HepG2 (cell line): ENCODE data around the gene VEGFB. TPM values are rescaled to one million over a fixed set of nuclear protein-coding genes. Genes with fewer than 3 reads are reported as not detected.
A peak's percentile ranks its signal among the peaks of the same experiment; 100 is the strongest.

Source experiments
- CREB1 ChIP-seq, 2 experiments: fragments of 450-650 bp in 1 of 2; IDR thresholded peaks; 2 replicates each; pipeline ENCODE4 v1.6.1; 2016 to 2017; ENCODE audit warnings: control low read depth in 1 of 2, mild to moderate bottlenecking in 1 of 2, missing compliant biosample characterization in 1 of 2, missing genetic modification characterization in 1 of 2
- CSRNP1 ChIP-seq: sonication (generic); formaldehyde crosslinking; IDR thresholded peaks from 2 replicates; pipeline ENCODE4 v1.8.1; 2023; ENCODE audit warnings: mild to moderate bottlenecking, missing genetic modification reagents
- IRF2 ChIP-seq: IDR thresholded peaks from 2 replicates; pipeline ENCODE4 v1.6.1; 2018; ENCODE audit warnings: missing genetic modification reagents, missing compliant biosample characterization
- ZBTB1 ChIP-seq: sonication (generic); formaldehyde crosslinking; IDR thresholded peaks from 2 replicates; pipeline ENCODE4 v1.4.0; 2020; ENCODE audit warnings: missing genetic modification reagents, borderline replicate concordance
- ZBTB40 ChIP-seq, 2 experiments: fragments of 450-650 bp in 1 of 2; sonication (generic) in 1 of 2; formaldehyde crosslinking in 1 of 2; IDR thresholded peaks; 2 replicates each; pipeline versions ENCODE4 v1.6.1 to v1.8.0; 2016 to 2022; ENCODE audit warnings: antibody characterized with exemption in 1 of 2, mild to moderate bottlenecking in 1 of 2, missing genetic modification reagents in 1 of 2
- ZNF709 ChIP-seq: sonication (generic); formaldehyde crosslinking; IDR thresholded peaks from 2 replicates; pipeline ENCODE4 v1.5.0; 2020; ENCODE audit warnings: mild to moderate bottlenecking, missing genetic modification reagents
- ZNF790 ChIP-seq: sonication (generic); formaldehyde crosslinking; IDR thresholded peaks from 2 replicates; pipeline ENCODE4 v1.8.0; 2022; ENCODE audit warnings: missing genetic modification reagents, mild to moderate bottlenecking, borderline replicate concordance
- polyA plus RNA-seq, 8 experiments: library from polyadenylated mRNA; depleted of rRNA in 3 of 8; stranded (reverse) in 7 of 8; unstranded in 1 of 8; fragments of >200 nt; fragmentation: Illumina TruSeq in 4 of 8; extraction: Trizol in 4 of 8; gene quantifications; 2 replicates each; pipeline versions ENCODE4 v1.2.1 to v1.2.3, GENCODE V29; 2011 to 2016; ENCODE audit warnings: low read depth in 4 of 8, missing spikeins in 1 of 8, mixed read lengths in 1 of 8; ENCODE audit not compliant: insufficient read depth in 1 of 8
- total RNA-seq, 5 experiments: library from RNA; depleted of rRNA; stranded (reverse); fragments of >200 nt; fragmentation: Illumina TruSeq; extraction: Trizol; gene quantifications; 2 replicates each; pipeline ENCODE4 v1.2.3, GENCODE V29; 2016; ENCODE audit warnings: low read depth in 1 of 5
- TF ChIP-seq, protein P1 (sequence below): sonication (generic); formaldehyde crosslinking; IDR thresholded peaks from 2 replicates; pipeline ENCODE4 v1.4.0; 2020; ENCODE audit warnings: missing genetic modification reagents
- TF ChIP-seq, protein P2 (sequence below): sonication (generic); formaldehyde crosslinking; IDR thresholded peaks from 2 replicates; pipeline ENCODE4 v1.5.1; 2020; ENCODE audit warnings: mild to moderate bottlenecking, missing genetic modification reagents, moderate library complexity
- TF ChIP-seq, protein P3 (sequence below): IDR thresholded peaks from 2 replicates; pipeline ENCODE4 v1.6.1; 2016; ENCODE audit warnings: mild to moderate bottlenecking

Gene VEGFB
- total and polyA plus RNA-seq, 2 of the 13 experiments (the other 11 are each of a cell fraction or from before 2014, with no cell fraction given): 9.0 to 11.3 TPM

DNA sequence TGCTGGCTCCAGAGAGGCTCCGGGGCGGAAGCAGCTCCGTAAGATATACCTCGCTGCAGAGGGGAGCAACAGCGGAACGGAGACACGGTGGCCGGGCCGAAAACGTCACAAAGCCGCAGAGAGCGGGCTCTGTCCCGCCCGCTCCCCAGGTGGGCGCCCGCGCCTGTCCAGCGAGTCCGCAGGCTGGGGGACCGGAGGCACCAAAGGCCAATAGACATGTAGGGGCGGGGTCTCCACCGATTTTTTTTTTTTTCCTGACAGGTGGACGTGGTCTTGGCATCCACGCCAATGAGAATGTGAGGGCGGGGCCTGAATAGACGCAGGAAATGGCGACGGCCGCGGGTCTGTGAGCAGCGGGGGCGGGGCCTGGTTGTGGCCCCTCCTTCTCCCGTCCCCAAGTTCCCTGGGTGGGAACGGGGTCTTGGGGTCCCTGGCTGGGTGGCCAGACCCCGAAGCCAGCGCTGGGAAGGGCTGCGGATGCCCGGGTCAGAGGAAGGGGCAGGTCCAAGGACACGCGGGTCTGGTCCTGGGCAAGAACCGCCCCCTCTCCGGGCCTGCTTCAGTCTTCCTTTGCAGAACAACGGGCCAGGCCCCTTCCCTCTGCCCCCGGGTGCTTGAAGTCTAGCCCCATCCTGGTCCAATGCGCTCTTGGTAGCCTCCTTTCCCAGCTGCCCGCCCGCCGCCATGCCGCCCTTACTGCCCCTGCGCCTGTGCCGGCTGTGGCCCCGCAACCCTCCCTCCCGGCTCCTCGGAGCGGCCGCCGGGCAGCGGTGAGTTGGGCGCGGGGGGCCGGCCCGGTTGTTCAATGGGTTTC is 4.0 kb upstream of the VEGFB start, which contains the start of gene DNAJC4 (continued):
- TF ChIP-seq, protein P1, sequence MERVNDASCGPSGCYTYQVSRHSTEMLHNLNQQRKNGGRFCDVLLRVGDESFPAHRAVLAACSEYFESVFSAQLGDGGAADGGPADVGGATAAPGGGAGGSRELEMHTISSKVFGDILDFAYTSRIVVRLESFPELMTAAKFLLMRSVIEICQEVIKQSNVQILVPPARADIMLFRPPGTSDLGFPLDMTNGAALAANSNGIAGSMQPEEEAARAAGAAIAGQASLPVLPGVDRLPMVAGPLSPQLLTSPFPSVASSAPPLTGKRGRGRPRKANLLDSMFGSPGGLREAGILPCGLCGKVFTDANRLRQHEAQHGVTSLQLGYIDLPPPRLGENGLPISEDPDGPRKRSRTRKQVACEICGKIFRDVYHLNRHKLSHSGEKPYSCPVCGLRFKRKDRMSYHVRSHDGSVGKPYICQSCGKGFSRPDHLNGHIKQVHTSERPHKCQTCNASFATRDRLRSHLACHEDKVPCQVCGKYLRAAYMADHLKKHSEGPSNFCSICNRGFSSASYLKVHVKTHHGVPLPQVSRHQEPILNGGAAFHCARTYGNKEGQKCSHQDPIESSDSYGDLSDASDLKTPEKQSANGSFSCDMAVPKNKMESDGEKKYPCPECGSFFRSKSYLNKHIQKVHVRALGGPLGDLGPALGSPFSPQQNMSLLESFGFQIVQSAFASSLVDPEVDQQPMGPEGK (CRISPR knock-in tag): peak; percentile 69
- TF ChIP-seq CSRNP1 (CRISPR knock-in tag): peak; percentile 98
- TF ChIP-seq, protein P2, sequence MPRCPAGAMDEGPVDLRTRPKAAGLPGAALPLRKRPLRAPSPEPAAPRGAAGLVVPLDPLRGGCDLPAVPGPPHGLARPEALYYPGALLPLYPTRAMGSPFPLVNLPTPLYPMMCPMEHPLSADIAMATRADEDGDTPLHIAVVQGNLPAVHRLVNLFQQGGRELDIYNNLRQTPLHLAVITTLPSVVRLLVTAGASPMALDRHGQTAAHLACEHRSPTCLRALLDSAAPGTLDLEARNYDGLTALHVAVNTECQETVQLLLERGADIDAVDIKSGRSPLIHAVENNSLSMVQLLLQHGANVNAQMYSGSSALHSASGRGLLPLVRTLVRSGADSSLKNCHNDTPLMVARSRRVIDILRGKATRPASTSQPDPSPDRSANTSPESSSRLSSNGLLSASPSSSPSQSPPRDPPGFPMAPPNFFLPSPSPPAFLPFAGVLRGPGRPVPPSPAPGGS (CRISPR knock-in tag): 0 out of 2 replicates have a peak, but pooled peaks have one; percentile 22
- TF ChIP-seq IRF2 (CRISPR knock-in tag): no peak
- no peak for TF ChIP-seq ZNF790 (CRISPR knock-in tag)
- TF ChIP-seq CREB1 (IDR thresholded peaks at IDR 0.05): peak; percentile 58
- peak; percentile 71; the same call in 1 of the 2 replicates for TF ChIP-seq CREB1 (CRISPR knock-in tag; IDR thresholded peaks at IDR 0.05)
- no peak for TF ChIP-seq ZBTB40 (IDR thresholded peaks at IDR 0.05)
- peak; percentile 53; the same call in 1 of the 2 replicates for TF ChIP-seq ZBTB40 (CRISPR knock-in tag; IDR thresholded peaks at IDR 0.05)
- TF ChIP-seq, protein P3, sequence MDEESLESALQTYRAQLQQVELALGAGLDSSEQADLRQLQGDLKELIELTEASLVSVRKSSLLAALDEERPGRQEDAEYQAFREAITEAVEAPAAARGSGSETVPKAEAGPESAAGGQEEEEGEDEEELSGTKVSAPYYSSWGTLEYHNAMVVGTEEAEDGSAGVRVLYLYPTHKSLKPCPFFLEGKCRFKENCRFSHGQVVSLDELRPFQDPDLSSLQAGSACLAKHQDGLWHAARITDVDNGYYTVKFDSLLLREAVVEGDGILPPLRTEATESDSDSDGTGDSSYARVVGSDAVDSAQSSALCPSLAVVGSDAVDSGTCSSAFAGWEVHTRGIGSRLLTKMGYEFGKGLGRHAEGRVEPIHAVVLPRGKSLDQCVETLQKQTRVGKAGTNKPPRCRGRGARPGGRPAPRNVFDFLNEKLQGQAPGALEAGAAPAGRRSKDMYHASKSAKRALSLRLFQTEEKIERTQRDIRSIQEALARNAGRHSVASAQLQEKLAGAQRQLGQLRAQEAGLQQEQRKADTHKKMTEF (CRISPR knock-in tag): no peak
- no peak for TF ChIP-seq ZBTB1 (CRISPR knock-in tag)
- peak; percentile 24; the same call in 1 of the 2 replicates for TF ChIP-seq ZNF709 (CRISPR knock-in tag)
